Loucy (cell line): ENCODE data around the gene DOCK8.

Experiments used
- H2AFZ ChIP-seq: fragments of 200-600 bp; sonication (generic); 2 replicates; pipeline ENCODE4 v1.6.0; 2016; ENCODE audit warnings: antibody characterized with exemption, mild to moderate bottlenecking, low read length, moderate library complexity
- H3F3A ChIP-seq: fragments of 200-600 bp; 2 replicates; pipeline ENCODE4 v1.6.0; 2016; ENCODE audit warnings: antibody characterized with exemption, low read depth, mild to moderate bottlenecking
- H3K27me3 ChIP-seq: fragments of 200-600 bp; sonication (generic); 2 replicates; pipeline ENCODE4 v1.6.1; 2014; ENCODE audit warnings: low read length, mild to moderate bottlenecking; ENCODE audit not compliant: insufficient read depth, poor library complexity, severe bottlenecking
- H3K36me3 ChIP-seq: fragments of 200-600 bp; sonication (generic); 2 replicates; pipeline ENCODE4 v1.6.1; 2016; ENCODE audit warnings: low read length; ENCODE audit not compliant: insufficient read depth
- H3K4me1 ChIP-seq: fragments of 200-600 bp; sonication (generic); 2 replicates; pipeline ENCODE4 v1.5.1; 2014; ENCODE audit warnings: low read length, mild to moderate bottlenecking; ENCODE audit not compliant: insufficient read depth, poor library complexity, severe bottlenecking
- H3K4me2 ChIP-seq: fragments of 200-600 bp; sonication (generic); 2 replicates; pipeline ENCODE4 v1.6.0; 2014; ENCODE audit warnings: antibody characterized with exemption, low read length, low read depth, mild to moderate bottlenecking; ENCODE audit not compliant: poor library complexity, severe bottlenecking
- H3K4me3 ChIP-seq: fragments of 200-600 bp; sonication (generic); 2 replicates; pipeline ENCODE4 v1.5.1; 2014; ENCODE audit warnings: low read length, mild to moderate bottlenecking, mixed read lengths; ENCODE audit not compliant: poor library complexity, severe bottlenecking
- H3K79me2 ChIP-seq: fragments of 200-600 bp; sonication (generic); 2 replicates; pipeline ENCODE4 v1.6.1; 2014; ENCODE audit warnings: low read length; ENCODE audit not compliant: insufficient read depth
- H3K9ac ChIP-seq: fragments of 200-600 bp; sonication (generic); 2 replicates; pipeline ENCODE4 v1.6.0; 2014; ENCODE audit warnings: mild to moderate bottlenecking, low read depth, low read length, moderate library complexity; ENCODE audit not compliant: poor library complexity, severe bottlenecking
- H3K9me2 ChIP-seq: fragments of 200-600 bp; sonication (generic); replicated peaks from 2 replicates; pipeline ENCODE4 v1.6.1; 2016; ENCODE audit warnings: low read depth, low read length, mixed read lengths
- H3K9me3 ChIP-seq: fragments of 200-600 bp; sonication (generic); 2 replicates; pipeline ENCODE4 v1.6.1; 2014; ENCODE audit warnings: mild to moderate bottlenecking, antibody characterized with exemption, low read length, low read depth; ENCODE audit not compliant: insufficient read depth
- H4K20me1 ChIP-seq: fragments of 200-600 bp; sonication (generic); 2 replicates; pipeline ENCODE4 v1.6.0; 2014; ENCODE audit warnings: antibody characterized with exemption, low read length, mild to moderate bottlenecking; ENCODE audit not compliant: insufficient read depth, poor library complexity, severe bottlenecking
- EZH2phosphoT487 ChIP-seq: fragments of 200-600 bp; IDR thresholded peaks from 2 replicates; pipeline ENCODE4 v1.6.1; 2018; ENCODE audit warnings: antibody characterized with exemption, mild to moderate bottlenecking, moderate library complexity, borderline replicate concordance
- TF ChIP-seq, protein P1 (sequence below): fragments of 200-600 bp; sonication (generic); conservative IDR thresholded peaks from 2 replicates; pipeline ENCODE4 v1.5.1; 2014; ENCODE audit warnings: mild to moderate bottlenecking, antibody characterized with exemption, low read length

Gene DOCK8

DNA sequence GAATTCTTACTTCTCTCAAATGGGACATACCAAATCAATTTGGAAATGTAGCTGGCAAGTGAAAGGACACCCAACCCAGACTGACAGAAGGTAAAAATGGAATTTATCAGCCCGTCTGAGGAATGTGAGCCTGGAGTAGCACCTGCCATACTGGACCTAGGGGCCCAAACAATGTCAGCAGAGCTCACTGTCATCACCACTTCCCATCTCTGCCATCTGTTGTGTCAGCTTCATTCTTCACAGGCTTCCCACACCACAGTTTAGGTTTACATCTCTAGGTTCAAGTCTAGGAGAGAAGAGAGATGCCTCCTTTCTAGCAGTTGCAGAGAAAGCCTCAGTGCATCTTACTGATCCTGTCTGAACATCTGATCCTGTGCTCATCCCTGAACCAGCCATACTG lies 222.4 kb downstream of the DOCK8 start:
- H2AFZ ChIP-seq, result no peak overlapping the region
- H3K36me3 ChIP-seq, result peaks cover 94% of the 10 kb centered on the region
- no peaks in the 10 kb centered on the region for H3K27me3 ChIP-seq
- TF ChIP-seq EZH2phosphoT487, result no peak
- TF ChIP-seq, protein P1, sequence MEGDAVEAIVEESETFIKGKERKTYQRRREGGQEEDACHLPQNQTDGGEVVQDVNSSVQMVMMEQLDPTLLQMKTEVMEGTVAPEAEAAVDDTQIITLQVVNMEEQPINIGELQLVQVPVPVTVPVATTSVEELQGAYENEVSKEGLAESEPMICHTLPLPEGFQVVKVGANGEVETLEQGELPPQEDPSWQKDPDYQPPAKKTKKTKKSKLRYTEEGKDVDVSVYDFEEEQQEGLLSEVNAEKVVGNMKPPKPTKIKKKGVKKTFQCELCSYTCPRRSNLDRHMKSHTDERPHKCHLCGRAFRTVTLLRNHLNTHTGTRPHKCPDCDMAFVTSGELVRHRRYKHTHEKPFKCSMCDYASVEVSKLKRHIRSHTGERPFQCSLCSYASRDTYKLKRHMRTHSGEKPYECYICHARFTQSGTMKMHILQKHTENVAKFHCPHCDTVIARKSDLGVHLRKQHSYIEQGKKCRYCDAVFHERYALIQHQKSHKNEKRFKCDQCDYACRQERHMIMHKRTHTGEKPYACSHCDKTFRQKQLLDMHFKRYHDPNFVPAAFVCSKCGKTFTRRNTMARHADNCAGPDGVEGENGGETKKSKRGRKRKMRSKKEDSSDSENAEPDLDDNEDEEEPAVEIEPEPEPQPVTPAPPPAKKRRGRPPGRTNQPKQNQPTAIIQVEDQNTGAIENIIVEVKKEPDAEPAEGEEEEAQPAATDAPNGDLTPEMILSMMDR, result no peak
- H4K20me1 ChIP-seq, result no peaks in the 10 kb centered on the region
- H3K9ac ChIP-seq, result no peak overlapping the region
- H3K4me2 ChIP-seq, result no peak overlapping the region
- H3K4me1 ChIP-seq, result no peaks in the 10 kb centered on the region
- H3K79me2 ChIP-seq, result no peaks in the 10 kb centered on the region
- no peaks in the 10 kb centered on the region for H3K9me3 ChIP-seq
- no peaks in the 10 kb centered on the region for H3F3A ChIP-seq
- no peak overlapping the region for H3K4me3 ChIP-seq
- no peaks in the 10 kb centered on the region for H3K9me2 ChIP-seq

DNA sequence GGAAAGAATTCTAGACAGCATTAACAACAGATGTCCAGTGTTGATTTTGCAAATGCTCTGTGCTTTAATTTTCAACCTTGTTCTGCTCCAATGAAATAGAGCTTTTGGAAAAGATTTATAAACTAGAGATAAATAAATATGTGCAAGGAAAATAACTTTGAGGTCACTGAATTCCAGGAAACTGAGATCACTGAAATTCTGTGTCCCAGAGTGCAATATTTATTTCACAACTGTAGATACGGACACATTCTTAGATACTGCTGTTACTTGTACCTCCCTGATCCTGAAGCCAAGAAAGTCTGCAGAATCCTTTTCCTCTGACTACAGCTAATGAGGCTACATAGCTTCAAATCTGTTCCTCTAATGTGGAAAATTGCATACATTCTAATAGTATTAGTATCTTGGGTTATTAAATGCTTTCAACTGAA lies 222.9 kb downstream of the DOCK8 start:
- Histone ChIP-seq H3F3A (no peaks in the 10 kb centered on the region), H3K9me3 (no peaks in the 10 kb centered on the region), H4K20me1 (no peaks in the 10 kb centered on the region), H3K36me3 (peaks cover 94% of the 10 kb centered on the region), H3K79me2 (no peaks in the 10 kb centered on the region), H3K4me1 (no peaks in the 10 kb centered on the region), H3K9me2 (no peaks in the 10 kb centered on the region), H3K4me3 (no peak overlapping the region), H3K9ac (no peak overlapping the region), H3K27me3 (no peaks in the 10 kb centered on the region), H2AFZ (no peak overlapping the region), H3K4me2 (no peak overlapping the region)
- TF ChIP-seq, protein P1, result no peak
- TF ChIP-seq EZH2phosphoT487, result no peak

DNA sequence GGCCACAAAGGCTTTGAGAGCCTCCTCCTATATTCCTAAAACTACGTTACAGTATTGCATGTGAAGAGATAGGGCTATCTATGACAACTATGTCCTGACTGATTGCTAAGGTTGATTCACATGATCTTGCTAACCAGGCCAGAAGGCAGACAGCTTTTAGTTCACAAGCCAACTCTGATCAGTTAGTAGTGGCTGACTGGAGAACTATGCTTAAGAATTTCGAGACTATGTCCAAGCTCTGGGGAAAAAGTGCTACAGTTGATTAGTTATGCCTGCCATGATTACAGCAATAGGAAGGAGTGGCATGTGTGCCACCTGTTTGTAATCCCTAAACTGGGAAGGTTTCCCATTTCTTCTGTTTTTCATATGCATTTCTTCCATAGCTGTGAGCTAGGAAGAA lies 223.4 kb downstream of the DOCK8 start:
- no peaks in the 10 kb centered on the region for H4K20me1 ChIP-seq
- no peaks in the 10 kb centered on the region for H3K9me2 ChIP-seq
- no peaks in the 10 kb centered on the region for H3K4me1 ChIP-seq
- no peaks in the 10 kb centered on the region for H3F3A ChIP-seq
- peaks cover 94% of the 10 kb centered on the region for H3K36me3 ChIP-seq
- H3K27me3 ChIP-seq, result no peaks in the 10 kb centered on the region
- no peak overlapping the region for H2AFZ ChIP-seq
- H3K9me3 ChIP-seq, result no peaks in the 10 kb centered on the region
- H3K4me3 ChIP-seq, result no peak overlapping the region
- no peak overlapping the region for H3K4me2 ChIP-seq
- no peak overlapping the region for H3K9ac ChIP-seq
- no peak for TF ChIP-seq EZH2phosphoT487
- TF ChIP-seq, protein P1, result no peak
- no peaks in the 10 kb centered on the region for H3K79me2 ChIP-seq
